Colon (tissue), 2 donors: ENCODE results near the gene KRT81.

Experiments
- FAIRE-seq: peaks from 2 replicates; lab custom pipeline; 2012; peaks lifted over from hg19 to GRCh38; lab: Jason Lieb, UNC
- donor health status: control.
- donor health status: control.

The KRT81 gene

DNA sequence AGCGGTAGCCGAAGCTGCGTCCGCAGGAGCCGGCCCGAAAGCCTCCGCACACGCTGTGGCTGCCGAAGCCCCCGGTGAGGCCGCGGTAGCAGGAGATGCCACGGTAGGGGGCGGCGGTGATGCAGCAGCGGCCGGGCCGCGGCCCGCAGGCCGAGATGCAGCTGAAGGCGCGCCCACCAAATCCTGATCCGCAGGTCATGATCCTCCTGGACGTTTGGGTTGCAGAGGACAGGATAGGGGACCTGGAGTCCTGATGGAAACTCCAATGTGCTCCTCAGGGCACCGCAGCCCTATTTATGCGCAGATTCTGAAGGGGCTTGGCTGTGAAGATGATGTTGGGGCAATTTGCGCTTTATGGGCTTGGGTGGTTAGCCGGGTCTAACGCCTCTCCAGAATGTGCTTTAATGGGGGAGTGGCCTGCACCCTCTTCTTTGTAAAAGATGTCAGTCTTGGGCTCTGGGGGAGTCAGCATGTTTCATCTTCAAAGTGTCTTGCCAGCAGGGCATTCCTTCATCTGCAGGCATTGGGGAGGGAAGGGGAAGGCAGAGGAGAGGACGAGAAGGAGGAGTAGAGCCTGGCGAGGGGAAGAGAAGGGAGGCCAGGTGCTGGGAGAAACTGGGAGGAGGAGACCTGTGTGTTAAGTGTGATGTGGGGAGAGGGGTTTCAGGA is at the start of gene KRT81:
KRT81 (minus strand) TSS at position 268 of the 669 bp plus-strand sequence; CDS start at position 199, 69 bp downstream.
- no peak for FAIRE-seq

DNA sequence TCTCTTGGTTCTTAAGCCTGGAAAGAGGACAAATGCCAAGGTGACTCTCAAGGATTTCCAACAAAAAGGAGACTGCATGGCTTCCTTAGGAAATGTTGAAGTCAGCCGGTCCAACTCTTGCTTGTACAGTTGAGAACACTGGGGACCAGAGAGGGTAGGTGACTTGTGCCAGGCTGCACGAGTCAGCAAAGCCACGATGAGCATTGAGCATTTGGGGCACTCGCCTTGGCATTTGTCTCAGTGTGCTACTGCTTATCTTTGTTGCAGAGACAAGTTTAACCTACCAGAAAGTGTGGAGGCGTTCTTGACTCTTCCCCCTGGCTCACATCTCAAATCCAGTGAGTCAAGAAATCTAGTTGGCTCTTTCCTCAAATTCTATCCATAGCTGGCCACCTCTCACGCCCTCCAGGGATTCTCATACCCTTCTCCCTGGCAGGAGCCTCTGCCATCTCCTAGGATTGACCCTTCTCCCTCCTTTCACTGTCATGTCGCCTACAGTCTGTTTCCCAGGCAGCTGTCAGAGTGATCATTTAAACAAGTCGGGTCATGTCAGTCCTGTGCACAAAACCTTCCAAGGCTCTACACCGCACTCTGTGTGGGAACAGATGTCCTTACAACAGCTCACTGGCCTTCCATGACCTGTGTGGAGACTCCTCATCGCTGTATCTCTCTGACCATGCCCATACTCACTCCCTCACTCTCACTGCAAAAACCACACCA is 47.1 kb upstream of the KRT81 start:
- FAIRE-seq, result no peak

DNA sequence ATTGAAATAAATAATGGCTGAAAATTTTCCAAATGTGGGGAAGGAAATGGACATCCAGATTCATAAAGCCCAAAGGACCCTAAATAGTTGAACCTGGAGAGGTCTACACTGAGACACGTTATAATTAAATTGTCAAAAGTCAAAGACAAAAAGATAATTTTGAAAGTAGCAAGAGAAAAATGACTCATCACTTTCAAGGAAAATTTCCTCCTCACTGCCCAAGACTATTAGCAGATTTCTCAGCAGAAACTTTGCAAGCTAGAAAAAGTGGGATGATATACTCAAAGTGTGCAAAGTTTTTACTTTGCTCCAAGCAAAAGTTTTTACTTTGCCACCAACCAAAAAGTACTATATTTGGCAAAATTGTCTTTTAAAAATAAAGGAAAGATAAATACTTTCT is 45.7 kb upstream of the KRT81 start:
- FAIRE-seq, result no peak

DNA sequence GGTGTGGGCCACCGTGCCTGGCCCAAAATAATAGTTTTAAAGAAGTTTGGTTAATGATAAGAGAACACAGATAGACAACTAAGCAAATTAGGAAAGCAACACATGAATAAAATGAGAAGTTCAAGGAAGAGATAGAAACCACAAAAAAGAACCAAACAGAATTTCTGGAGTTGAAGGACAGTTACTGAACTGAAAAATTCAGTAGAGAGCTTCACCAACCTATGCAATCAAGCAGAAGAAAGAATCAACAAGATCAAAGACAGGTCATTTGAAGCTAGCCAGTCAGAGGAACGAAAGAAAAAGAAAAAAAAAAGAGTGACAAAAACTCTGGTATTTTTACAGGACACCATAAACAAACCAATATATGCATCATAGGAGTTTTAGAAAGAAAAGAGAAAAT is 45.3 kb upstream of the KRT81 start:
- FAIRE-seq, result no peak

DNA sequence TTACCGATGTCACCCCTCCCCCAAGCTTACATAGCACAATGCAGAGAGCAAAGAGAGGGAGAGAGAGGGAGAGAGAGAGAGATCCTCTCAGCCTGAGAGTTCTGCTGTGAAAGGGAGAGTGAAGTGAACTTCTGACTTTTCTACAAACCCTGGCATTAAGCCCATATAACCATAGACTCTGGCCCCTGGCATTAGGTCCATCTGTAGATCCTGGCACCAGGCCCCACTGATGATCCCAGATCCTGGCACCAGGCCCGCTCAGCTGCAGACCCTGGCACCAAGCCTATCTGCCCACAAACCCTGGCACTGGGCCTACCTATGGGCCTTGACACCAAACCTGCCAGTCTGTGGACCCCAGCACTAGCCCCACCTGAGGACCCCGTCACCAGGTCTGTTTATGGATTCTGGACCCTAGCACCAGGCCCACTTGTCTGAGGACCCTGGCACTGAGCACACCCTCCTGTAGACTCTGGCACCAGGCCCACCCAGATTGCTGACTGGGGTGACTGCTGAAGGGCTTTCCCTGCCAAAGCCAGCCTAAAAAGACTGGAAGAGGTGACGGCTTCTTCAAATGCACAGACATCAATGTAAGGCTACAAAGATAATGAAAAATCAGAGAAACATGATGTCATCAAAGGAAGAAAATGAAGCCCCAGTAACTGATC is 44.4 kb upstream of the KRT81 start:
- no peak for FAIRE-seq

DNA sequence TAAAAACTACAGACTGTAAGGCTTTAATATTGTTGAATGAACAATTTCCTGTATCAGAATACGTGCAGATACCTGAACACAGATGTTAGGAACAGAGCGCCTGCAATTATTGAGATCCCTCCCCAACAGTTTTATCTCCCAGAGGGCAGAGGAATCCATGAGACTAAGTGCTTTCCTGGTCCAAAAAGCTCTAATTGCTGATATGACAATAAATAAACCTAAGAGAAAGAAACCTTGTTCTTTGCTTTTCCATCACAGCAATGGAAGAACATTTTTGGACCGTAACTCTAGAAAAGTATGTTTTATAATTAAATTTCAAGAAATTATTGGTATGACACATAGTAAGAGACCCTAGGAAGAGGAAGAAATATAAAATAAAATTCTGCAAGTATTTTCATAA is 42.9 kb upstream of the KRT81 start:
- FAIRE-seq, result no peak

DNA sequence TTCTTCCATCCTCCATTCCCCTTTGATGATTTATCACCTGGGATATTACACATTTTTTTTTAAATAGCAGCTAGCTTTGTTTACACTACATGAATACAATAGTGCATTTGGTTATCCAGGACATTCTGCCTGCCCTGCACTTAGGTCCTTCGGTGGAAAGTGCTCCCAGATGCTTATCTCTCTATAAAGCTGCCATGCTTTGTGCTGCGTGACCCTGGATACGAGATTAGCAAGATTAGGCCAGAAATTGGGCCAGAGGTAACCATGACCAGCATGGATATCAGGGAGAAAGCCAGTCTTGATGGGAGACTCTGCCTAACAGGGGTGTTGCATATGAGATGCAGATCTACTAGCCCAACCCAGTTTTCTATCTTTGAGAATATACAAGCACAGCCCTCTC is 42.0 kb upstream of the KRT81 start:
- no peak for FAIRE-seq

DNA sequence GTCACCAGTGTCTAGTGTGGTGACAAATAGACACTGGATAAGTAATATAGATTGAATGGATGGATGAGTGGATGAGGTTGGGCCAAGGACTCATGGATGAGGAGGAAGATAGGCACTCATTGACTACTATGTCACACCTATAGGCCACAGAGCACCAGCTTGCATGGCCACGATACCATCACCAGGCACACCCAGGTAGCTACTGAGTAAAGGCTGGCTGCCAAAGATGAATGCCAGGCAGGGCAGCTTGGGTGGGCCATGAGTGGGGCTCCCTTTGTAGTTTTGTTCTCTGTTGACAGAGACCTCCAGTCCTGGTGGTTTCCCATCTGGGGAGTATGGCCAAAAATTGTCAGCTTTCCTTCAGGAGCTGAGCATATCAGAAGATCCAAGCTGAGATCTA is 41.0 kb upstream of the KRT81 start:
- no peak for FAIRE-seq

DNA sequence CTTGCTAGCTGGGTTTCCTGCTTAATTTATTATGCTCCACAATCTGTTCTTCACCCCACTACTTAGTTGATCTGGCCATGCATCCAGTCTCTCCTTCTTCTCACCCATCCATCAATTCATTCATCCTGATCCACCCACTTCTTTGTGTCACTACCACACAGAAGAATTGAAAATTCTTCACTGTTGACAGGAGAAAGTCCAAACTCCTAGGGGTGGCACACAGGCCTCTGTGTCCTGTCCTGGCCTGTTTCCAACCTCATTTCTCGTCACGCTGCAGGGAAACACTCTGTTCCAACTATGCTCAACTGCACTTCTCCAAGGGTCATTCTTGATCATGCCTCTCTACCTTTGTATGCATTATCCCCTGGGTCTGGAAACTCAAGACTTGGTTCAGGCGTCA is 40.5 kb upstream of the KRT81 start:
- no peak for FAIRE-seq

DNA sequence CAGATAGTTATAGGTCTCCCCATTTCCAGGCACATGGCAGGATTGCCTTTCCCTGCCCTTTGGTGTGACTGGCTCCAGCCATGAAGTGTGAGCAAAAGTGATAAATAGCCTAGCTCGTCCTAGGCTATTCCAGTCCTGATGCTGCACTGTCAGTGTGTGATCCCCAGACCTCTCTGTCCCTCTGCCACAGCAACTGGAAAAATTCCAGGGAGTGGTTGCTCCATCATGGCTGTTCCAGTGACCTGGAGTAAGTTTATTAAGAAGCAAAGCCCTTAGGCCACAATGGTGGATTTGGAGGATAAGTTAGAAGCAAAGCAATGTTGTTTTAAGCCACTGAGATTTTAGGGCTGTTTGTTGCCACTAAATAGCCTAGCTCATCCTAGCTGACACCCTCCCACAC is 39.7 kb upstream of the KRT81 start:
- no peak for FAIRE-seq

DNA sequence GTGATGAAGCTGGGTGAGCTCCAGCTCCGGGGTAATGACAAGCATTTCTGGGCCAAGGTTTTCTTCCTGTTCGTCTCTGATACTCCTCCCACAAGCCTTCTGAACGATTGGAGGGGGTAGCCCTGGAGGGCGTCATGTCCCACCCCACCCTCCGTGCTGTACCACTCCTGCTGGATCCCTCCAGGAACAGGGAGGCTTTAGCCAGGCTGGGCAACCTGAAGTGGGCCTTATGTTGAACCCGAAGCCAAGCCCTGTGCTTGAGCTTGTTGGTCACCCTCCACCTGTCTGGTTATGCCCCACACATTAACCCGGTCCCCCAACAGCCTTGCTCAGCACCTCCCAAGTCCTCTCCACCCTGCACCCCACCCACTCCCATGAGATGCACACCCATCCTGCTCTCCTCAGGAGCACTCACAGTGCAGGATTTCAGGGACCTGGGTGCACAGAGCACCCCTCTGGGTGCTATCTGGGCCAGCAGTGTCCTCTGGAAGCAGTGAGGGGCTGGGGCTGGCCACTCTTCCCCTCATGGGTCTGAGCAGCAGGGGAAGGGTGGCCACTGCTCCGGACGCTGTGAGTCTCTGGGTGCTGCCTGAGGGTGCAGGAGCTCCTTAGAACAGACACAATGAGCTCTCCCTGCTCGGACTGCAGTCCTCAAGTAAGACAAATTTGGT is 36.6 kb upstream of the KRT81 start:
- FAIRE-seq, result no peak

DNA sequence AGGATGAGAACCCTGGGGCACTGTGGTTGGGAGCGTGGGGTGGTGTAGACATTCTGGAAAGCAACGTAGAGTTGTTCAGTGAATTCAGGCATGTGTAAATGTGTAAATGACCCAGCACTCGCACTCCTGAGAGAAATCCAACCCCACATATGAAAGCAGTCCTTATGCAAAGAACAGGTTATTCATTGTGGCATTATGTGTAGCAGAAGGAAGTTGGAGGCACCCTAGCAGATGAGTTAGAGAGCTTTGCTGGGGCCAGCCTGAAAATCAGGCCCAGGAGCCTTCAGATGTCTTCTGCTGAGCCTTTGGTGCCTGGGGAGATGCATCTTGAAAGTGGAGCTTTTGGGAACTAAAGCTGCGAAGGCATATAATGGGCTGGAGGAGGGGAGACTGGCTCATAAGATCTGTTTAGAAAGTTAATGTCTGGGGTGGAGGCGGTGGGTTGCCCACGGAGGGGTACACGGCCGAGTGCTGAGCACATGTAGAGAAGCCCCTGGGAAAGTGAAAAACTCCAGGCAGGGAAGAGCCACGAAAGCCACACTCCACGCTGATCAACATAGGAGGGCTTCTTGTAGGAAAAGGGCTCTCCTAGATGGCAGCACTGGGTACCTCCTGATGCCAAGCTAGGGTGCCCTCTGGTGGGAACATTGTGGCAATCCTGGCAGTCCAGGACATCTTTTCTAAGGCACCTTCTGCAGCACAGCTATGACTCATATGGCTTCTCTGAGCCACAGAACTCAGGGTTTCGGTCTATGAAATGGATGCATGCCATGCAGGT is 35.9 kb upstream of the KRT81 start:
- FAIRE-seq, result no peak

DNA sequence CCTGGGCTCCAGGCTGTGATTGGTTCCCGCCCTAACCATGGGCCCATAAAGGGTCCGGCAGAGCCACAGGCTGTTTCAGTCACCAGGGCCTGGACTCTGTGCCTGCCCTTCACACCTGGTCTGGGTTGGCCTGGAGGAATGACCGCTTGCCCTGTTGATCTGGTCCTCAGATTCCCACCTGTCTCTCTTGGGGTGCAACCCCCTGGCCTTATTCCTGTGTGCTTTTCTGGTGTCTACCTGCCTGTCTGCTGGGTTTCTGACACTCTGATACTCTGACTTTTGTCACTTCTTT is 32.8 kb upstream of the KRT81 start:
- FAIRE-seq, result no peak

DNA sequence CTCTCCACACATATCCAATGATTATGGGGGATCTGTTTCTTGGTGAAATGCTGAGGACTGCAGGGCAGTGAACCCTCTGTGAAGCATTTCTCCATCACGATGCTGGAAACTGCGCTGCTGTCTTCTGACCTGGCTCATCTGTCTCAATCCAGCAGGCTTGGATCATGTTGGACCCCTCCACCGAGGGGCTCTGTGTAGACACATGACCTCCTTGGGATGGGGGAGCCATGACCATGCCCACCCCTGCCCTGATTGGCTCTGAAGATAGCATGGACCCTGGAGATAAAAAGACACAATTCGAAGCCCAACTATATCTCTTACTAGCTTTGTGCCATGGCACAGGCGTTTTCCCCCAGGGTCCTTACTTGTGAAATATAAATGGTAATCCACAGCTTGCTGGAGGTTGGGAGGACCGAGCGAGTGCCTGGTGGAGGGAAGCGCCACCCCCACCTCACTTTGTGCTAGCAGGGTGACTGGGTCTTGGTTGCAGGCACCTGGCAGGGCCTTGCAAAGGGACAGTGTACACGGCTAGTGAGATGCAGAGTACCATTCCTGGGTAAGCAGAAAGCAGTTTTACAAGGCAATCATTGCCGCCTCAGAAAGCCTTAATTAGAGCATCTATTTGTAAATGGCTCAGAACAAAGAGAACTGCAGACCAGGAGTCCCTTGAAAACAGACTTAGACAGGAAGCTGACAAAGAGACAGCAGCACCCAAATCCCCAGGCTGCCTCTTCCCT is 32.2 kb upstream of the KRT81 start:
- FAIRE-seq, result no peak

DNA sequence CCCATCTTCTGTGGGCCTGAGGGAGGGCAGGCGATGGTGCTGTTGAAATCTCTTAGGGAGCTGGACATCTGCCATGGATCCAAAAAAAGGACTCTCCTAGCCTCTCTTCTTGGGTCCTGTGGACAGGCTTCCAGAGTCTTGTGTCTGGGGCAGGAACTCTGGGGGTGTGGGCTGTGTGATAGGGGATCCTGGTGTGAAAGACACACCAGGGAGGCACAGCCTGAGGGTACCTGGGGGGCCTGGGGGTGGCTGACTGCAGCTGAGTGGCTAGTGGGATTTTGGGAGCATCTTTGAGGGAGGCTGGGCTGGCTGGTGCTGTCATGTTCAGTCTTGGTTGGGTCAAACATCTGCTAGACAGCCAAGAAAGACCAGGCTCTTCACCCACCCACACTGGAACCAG is 31.7 kb upstream of the KRT81 start:
- no peak for FAIRE-seq

DNA sequence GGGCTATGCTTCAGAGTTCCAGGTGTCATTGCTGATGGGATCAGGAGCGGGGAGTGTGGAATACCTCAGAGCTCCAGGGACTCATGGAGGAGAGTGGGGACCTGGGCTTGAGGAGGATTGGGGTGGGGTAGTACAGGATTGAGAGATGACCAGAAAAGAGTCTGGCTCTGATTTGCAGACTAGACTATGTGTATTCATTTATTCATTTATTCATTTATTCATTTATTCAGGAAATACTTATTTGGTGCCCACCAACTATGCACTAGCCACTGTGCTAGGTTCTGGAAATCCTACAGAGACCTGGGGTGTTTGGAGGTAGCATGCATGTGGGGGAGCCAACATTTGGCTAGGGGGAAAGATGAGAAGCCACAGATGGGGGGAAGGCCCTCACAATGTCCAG is 30.7 kb upstream of the KRT81 start:
- FAIRE-seq, result no peak

DNA sequence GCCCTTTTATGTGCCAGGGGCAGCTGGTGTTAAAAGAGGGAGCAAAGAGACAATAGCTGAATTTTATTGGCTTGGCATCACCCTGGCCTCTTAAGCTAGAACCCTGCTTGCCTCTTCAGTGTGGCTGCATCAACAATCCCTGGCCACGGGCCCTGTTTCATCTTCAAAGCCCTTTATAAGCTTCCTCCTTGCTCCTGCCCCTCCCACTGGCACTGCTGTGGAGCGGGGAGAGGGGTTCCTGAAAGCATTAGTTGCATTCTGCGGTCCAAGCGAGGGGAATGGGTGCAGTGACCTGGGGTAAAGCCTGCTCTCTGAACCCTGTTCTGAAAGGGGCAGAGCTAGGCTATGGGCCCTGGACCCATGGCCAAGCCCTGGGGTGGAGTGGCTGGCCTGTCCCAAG is 30.1 kb upstream of the KRT81 start:
- no peak for FAIRE-seq

DNA sequence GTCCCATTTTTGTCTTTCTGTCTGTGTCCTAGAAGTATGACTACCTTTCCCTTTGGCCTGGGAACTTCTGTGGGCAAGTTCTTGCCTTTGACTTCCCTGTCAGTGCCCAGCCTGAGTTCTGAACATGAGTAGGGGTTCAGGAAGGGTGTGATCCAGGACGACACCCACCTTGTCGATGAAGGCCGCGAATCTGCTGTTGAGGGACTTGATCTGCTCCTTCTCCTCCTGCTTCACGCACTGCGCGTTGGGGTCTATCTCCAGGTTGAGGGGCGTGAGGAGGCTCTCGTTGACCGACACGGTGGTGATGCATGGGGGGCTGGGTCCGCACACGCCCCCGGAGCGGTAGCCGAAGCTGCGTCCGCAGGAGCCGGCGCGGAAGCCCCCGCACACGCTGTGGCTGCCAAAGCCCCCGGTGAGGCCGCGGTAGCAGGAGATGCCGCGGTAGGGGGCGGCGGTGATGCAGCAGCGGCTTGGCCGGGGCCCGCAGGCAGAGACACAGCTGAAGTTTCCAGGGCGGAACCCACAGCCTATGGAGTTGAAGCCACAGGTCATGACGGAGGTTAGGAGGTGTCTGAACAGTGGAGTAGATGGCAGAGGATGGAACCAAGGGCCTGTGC is 29.6 kb upstream of the KRT81 start, which contains the start of gene KRT83:
KRT83 (minus strand) TSS at position 615 of the 617 bp plus-strand sequence; CDS start at position 552, 63 bp downstream.
- no peak for FAIRE-seq

DNA sequence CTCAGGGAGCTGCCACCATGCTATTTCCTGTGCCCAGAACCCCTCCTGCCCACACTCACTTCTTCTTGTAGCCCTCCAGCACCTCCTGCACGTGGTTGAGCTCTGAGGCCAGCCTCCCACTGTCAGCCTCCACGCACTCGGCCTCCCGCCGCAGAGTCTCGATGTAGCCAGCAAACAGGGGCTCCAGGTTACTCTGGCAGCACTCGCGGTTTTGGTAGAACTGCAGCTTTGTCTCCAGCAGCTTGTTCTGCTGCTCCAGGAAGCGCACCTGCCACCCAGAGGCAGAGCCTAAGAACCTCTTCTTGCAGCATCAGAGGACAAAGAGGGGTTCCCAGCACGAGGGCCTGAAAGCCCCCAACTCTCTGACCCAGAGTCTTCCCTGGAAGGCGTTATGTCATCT is 27.8 kb upstream of the KRT81 start:
- no peak for FAIRE-seq

DNA sequence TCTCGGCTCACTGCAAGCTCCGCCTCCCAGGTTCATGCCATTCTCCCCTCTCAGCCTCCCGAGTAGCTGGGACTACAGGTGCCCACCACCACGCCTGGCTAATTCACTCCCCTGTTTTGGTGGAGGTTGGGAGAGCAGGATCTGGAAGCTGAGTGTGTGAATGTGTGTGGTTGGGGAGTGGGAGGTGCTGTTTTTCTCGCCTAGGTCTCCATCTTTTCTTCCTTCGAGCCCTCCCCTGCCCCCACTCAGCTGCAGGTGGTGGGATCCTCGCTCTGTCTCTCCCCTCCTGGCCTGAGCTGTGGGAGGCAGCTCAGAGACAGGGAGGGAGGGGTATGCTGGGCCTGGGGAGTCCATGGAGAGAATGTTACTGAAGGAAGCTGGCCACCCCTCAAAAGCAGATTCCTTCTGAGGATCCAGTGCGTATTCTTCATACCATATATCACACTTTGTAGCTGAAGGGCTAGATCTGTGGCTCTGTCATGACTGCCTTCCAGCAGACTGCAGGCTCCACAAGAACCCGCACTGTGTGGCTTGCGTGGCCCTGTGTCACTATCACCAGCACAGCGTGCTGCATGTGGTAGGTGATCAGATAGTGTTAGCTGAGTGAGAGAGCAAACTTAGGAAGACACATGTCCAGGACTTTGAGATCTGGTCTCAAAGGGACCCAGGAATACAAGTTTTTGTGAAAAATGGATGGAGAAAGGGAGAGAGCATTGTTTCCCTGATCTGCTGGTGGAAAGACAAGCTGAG is 27.1 kb upstream of the KRT81 start:
- no peak for FAIRE-seq
